Neural cell (in vitro differentiated cells): ENCODE measurements around the gene TUBAL3. TPM values are rescaled to one million over a fixed set of nuclear protein-coding genes. Genes with fewer than 3 reads are reported as not detected.

ENCODE experiments used
- H2AFZ ChIP-seq: fragments of 200-600, 300-800 bp; sonication (generic), shearing (Covaris generic); 2 replicates; pipeline ENCODE4 v1.6.0; 2014; ENCODE audit warnings: low read depth, mild to moderate bottlenecking, antibody characterized with exemption, low read length, moderate library complexity
- H3F3A ChIP-seq: fragments of 200-600 bp; shearing (Covaris generic); 2 replicates; pipeline ENCODE4 v1.6.1; 2016; ENCODE audit warnings: mild to moderate bottlenecking, moderate library complexity, mixed read lengths, antibody characterized with exemption, low read length; ENCODE audit not compliant: insufficient read depth, poor library complexity, severe bottlenecking
- H3K27ac ChIP-seq: fragments of 200-600, 300-800 bp; sonication (generic), shearing (Covaris generic); 2 replicates; pipeline ENCODE4 v1.5.1; 2014; ENCODE audit warnings: mild to moderate bottlenecking, low read length, moderate library complexity
- H3K27me3 ChIP-seq: fragments of 300-800, 200-600 bp; sonication (generic), shearing (Covaris generic); 2 replicates; pipeline ENCODE4 v1.6.0; 2014; ENCODE audit warnings: mild to moderate bottlenecking, low read depth, low read length, moderate library complexity; ENCODE audit not compliant: insufficient read depth
- H3K36me3 ChIP-seq: fragments of 300-800, 200-600 bp; sonication (generic), shearing (Covaris generic); 2 replicates; pipeline ENCODE4 v1.5.1; 2014; ENCODE audit warnings: mild to moderate bottlenecking, antibody characterized with exemption, low read length, moderate library complexity; ENCODE audit not compliant: insufficient read depth
- H3K4me2 ChIP-seq: fragments of 300-800, 200-600 bp; sonication (generic), shearing (Covaris generic); 2 replicates; pipeline ENCODE4 v1.6.0; 2014; ENCODE audit warnings: mild to moderate bottlenecking, low read length
- H3K4me3 ChIP-seq: fragments of 300-800, 200-600 bp; sonication (generic), shearing (Covaris generic); 2 replicates; pipeline ENCODE4 v1.5.1; 2014; ENCODE audit warnings: mild to moderate bottlenecking, low read length, moderate library complexity
- H3K79me2 ChIP-seq: fragments of 200-600 bp; shearing (Covaris generic); replicated peaks from 2 replicates; pipeline ENCODE4 v1.6.0; 2014; ENCODE audit warnings: mild to moderate bottlenecking, low read length, moderate library complexity; ENCODE audit not compliant: insufficient read depth
- H3K9ac ChIP-seq: fragments of 300-800, 200-600 bp; sonication (generic), shearing (Covaris generic); 2 replicates; pipeline ENCODE4 v1.6.1; 2016; ENCODE audit warnings: mild to moderate bottlenecking, low read length, mixed read lengths
- H3K9me2 ChIP-seq: fragments of 200-600 bp; shearing (Covaris generic); 2 replicates; pipeline ENCODE4 v1.6.1; 2016; ENCODE audit warnings: mild to moderate bottlenecking, low read length, mixed read lengths; ENCODE audit not compliant: insufficient read depth
- H3K9me3 ChIP-seq: fragments of 200-600, 300-800 bp; sonication (generic), shearing (Covaris generic); 2 replicates; pipeline ENCODE4 v1.6.1; 2016; ENCODE audit warnings: mild to moderate bottlenecking, mixed run types, low read length, moderate library complexity, mixed read lengths
- H4K20me1 ChIP-seq: fragments of 200-600 bp; shearing (Covaris generic); 2 replicates; pipeline ENCODE4 v1.6.1; 2016; ENCODE audit warnings: mild to moderate bottlenecking, mixed run types; ENCODE audit not compliant: insufficient read depth
- EP300 ChIP-seq: fragments of 450-650 bp; conservative IDR thresholded peaks from 2 replicates; pipeline ENCODE4 v1.6.1; 2014; ENCODE audit warnings: antibody characterized with exemption, mild to moderate bottlenecking, moderate library complexity; ENCODE audit not compliant: poor library complexity, severe bottlenecking
- MXI1 ChIP-seq: fragments of 450-650 bp; conservative IDR thresholded peaks from 2 replicates; pipeline ENCODE4 v1.6.1; 2014; ENCODE audit warnings: antibody characterized with exemption, mild to moderate bottlenecking; ENCODE audit not compliant: poor library complexity, severe bottlenecking
- POLR2AphosphoS5 ChIP-seq: IDR thresholded peaks from 2 replicates; pipeline ENCODE4 v1.6.1; 2012
- SMC3 ChIP-seq: fragments of 450-650 bp; conservative IDR thresholded peaks from 2 replicates; pipeline ENCODE4 v1.6.1; 2014; ENCODE audit warnings: antibody characterized with exemption, mild to moderate bottlenecking, moderate library complexity; ENCODE audit not compliant: poor library complexity
- TAF1 ChIP-seq: IDR thresholded peaks from 2 replicates; pipeline ENCODE4 v1.6.1; 2012; ENCODE audit warnings: low read depth
- polyA plus RNA-seq: library from polyadenylated mRNA; depleted of rRNA; stranded (reverse); fragments of >200 nt; gene quantifications from 2 replicates; pipeline ENCODE4 v1.2.3, GENCODE V29; 2014
- TF ChIP-seq, protein P1 (sequence below): IDR thresholded peaks from 2 replicates; pipeline ENCODE4 v1.6.1; 2012; ENCODE audit warnings: borderline replicate concordance
- TF ChIP-seq, protein P2 (sequence below): fragments of 450-650 bp; IDR thresholded peaks from 2 replicates; pipeline ENCODE4 v1.5.1; 2014; ENCODE audit warnings: antibody characterized with exemption, mild to moderate bottlenecking, moderate library complexity; ENCODE audit not compliant: poor library complexity, severe bottlenecking

Gene TUBAL3
- polyA plus RNA-seq, 1 donor from 2014 or later = not detected

DNA sequence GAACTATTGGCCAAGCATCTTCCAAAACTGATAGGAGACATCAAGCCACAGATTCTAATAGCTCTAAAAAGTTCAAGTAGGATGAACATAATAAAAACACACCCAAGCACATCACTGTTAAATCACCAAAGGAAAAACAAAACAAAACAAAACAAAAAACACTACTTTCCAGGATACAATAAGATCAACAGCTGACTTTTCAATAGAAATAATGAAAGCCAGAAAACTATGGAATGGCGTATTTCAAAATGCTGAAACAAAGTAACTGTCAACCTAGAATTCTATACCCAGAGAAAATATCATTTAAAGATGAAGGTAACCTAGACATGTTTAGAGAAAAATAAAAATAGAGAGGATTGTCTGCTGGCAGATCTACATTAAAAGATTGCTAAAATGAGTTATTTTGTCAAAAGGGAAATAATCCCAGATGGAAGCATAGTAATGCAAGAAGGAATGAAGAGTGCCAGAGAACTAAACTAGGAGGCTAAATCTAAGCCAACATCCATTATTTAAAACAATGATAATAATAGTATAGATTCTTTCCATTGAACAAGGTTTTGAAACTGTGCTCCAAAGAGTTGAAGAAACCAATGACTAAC lies 13.9 kb downstream of the TUBAL3 start:
- Histone ChIP-seq H3K9me3 (no peaks in the 10 kb centered on the region), H3K27ac (no peak overlapping the region), H3K4me3 (no peak overlapping the region), H3K36me3 (no peaks in the 10 kb centered on the region), H3K4me2 (no peak overlapping the region), H3K9me2 (no peaks in the 10 kb centered on the region), H2AFZ (no peak overlapping the region), H3K79me2 (no peaks in the 10 kb centered on the region), H4K20me1 (no peaks in the 10 kb centered on the region), H3K27me3 (no peaks in the 10 kb centered on the region), H3F3A (no peaks in the 10 kb centered on the region), H3K9ac (no peak overlapping the region)
- TF ChIP-seq SMC3 (no peak), EP300 (no peak), POLR2AphosphoS5 (no peak), MXI1 (no peak), TAF1 (no peak)
- TF ChIP-seq, protein P1, sequence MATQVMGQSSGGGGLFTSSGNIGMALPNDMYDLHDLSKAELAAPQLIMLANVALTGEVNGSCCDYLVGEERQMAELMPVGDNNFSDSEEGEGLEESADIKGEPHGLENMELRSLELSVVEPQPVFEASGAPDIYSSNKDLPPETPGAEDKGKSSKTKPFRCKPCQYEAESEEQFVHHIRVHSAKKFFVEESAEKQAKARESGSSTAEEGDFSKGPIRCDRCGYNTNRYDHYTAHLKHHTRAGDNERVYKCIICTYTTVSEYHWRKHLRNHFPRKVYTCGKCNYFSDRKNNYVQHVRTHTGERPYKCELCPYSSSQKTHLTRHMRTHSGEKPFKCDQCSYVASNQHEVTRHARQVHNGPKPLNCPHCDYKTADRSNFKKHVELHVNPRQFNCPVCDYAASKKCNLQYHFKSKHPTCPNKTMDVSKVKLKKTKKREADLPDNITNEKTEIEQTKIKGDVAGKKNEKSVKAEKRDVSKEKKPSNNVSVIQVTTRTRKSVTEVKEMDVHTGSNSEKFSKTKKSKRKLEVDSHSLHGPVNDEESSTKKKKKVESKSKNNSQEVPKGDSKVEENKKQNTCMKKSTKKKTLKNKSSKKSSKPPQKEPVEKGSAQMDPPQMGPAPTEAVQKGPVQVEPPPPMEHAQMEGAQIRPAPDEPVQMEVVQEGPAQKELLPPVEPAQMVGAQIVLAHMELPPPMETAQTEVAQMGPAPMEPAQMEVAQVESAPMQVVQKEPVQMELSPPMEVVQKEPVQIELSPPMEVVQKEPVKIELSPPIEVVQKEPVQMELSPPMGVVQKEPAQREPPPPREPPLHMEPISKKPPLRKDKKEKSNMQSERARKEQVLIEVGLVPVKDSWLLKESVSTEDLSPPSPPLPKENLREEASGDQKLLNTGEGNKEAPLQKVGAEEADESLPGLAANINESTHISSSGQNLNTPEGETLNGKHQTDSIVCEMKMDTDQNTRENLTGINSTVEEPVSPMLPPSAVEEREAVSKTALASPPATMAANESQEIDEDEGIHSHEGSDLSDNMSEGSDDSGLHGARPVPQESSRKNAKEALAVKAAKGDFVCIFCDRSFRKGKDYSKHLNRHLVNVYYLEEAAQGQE = no peak
- TF ChIP-seq, protein P2, sequence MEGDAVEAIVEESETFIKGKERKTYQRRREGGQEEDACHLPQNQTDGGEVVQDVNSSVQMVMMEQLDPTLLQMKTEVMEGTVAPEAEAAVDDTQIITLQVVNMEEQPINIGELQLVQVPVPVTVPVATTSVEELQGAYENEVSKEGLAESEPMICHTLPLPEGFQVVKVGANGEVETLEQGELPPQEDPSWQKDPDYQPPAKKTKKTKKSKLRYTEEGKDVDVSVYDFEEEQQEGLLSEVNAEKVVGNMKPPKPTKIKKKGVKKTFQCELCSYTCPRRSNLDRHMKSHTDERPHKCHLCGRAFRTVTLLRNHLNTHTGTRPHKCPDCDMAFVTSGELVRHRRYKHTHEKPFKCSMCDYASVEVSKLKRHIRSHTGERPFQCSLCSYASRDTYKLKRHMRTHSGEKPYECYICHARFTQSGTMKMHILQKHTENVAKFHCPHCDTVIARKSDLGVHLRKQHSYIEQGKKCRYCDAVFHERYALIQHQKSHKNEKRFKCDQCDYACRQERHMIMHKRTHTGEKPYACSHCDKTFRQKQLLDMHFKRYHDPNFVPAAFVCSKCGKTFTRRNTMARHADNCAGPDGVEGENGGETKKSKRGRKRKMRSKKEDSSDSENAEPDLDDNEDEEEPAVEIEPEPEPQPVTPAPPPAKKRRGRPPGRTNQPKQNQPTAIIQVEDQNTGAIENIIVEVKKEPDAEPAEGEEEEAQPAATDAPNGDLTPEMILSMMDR = no peak

DNA sequence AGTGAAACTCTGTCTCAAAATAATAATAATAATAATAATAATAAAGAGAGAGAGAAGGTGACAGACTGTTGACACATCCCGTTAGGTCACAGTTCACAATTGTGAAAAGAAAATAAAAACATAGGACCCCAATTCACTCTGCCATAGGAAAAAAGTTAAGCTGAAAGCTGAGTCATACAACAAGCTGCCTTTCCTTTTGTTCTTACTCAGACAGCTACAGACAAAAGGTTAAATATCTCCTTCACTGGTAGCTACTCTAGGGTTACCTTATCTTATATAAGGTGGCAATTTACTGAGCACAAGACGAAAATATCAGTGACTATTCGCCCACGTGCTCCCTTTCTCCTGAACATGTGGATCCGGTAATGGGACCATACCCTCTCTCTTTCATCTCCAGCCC lies 17.5 kb downstream of the TUBAL3 start:
- H3K9ac ChIP-seq = no peak overlapping the region
- H3K27me3 ChIP-seq = no peaks in the 10 kb centered on the region
- H3F3A ChIP-seq = no peaks in the 10 kb centered on the region
- H3K4me2 ChIP-seq = no peak overlapping the region
- no peaks in the 10 kb centered on the region for H4K20me1 ChIP-seq
- no peaks in the 10 kb centered on the region for H3K9me2 ChIP-seq
- no peaks in the 10 kb centered on the region for H3K36me3 ChIP-seq
- H3K27ac ChIP-seq = no peak overlapping the region
- TF ChIP-seq, protein P1 = no peak
- no peak for TF ChIP-seq EP300
- TF ChIP-seq, protein P2 = no peak
- TF ChIP-seq MXI1 = no peak
- H2AFZ ChIP-seq = no peak overlapping the region
- H3K4me3 ChIP-seq = no peak overlapping the region
- H3K79me2 ChIP-seq = no peaks in the 10 kb centered on the region
- no peaks in the 10 kb centered on the region for H3K9me3 ChIP-seq
